Activated CD8-positive, alpha-beta memory T cell treated with anti-CD3 and anti-CD28 coated beads, Interleukin-2, amount 50 U/mL, for 24 hours (primary cell): ENCODE data around the gene MRPL53.
A peak's percentile ranks its signal among the peaks of the same experiment; 100 is the strongest.
"Not testable (repeated sequence)": the region's sequence is repeated elsewhere in the genome, so short reads cannot be mapped to it uniquely, and the experiment has no call there.

ENCODE experiments used
- DNase-seq: peaks from one replicate; pipeline ENCODE4 v3.0.0-alpha.2; 2020; ENCODE audit errors: extremely low read depth

Gene MRPL53

GRCh38 chr2:74482801-74483674 is 10.6 kb upstream of the MRPL53 start, which contains the start of the genes CCDC142 and TTC31:
Gene CCDC142, minus strand, starts transcription at chr2:74482998. Its CDS starts 161 bp downstream, at chr2:74482837.
Gene TTC31, plus strand, starts transcription at chr2:74483081. Its CDS starts 15 bp downstream, at chr2:74483096.
- DNase-seq = peak; percentile 85

DNA sequence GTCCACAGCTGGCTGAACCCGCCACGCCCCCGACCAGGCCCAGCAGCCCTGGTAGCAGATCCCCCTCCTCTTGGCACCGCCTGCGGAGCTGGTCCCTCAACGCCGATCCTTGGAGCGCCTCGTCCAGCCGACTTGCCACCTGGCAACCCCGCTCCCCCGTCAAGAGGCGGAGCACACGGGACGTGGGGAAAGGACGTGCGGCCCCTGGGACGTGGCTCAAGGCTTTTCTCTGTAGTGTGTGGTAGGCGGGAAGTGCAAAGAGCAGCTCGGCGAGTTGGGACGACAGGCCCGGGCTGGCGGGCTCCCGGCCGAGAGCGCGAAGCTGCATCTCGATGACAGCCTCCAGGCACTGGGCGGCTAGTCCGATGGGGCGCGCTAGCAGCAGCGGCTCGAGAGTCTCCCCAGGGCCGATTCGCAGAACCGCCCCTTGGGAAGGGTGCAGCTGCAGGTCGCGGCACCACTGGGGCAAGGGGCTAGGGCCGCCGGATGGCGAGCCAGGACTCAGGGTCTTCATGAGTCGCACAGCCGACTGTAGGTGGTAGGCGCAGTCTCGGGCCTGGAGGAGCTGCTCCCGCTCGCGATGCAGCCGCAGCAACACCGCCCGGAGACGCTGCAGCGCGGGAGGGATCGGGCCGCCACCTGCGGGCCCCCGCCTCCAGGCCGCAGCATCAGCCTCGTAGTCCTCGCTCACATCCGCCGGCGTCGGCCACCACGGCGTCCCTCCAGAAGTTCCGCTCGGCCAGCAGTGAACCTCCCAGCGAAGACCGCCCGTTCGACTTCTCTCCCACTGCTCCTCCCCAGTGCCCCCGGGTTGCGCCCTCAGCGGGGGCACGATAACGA is 9.7 kb upstream of the MRPL53 start:
- DNase-seq = no peak

DNA sequence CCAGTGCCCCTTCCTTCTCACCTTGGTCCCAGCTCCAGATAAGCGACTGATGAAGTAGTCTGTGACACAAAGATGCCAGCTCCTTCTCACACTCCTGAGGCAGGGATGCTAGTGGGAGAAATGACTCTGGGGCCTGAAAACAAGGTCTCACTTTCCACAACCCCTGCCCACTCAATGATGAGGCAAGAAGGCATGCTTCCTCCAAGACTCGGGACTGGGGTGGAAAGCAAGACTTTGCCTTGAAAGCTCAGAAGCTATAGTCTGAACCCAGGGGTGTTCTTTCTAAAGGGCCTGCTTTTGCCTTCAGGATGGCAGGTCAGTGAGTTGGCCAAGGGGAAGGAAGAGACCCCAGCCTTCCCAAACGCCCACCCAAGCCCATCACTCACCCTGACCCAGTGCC is 9.0 kb upstream of the MRPL53 start:
- no peak for DNase-seq

- no peak for DNase-seq
Measured at GRCh38 chr2:74474899-74475298, 2.4 kb upstream of the MRPL53 start.

- no peak for DNase-seq
Measured at GRCh38 chr2:74474481-74474880, 2.0 kb upstream of the MRPL53 start.

DNA sequence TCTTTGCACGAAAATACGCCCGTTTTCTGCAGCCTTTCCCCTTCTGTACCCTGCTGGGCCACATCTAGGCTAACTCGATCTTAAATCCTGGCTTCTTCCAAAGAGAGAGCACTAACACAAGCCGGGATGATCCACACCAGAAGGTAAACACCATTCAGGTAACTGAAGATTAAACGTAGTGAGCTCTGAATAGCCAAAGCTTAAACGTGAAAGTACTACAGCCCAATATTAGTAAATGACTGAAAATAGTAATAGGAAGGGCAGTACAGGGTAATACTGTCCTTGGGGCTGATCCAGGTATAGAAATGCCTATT is 422 bp upstream of the MRPL53 start:
- DNase-seq = no peak

DNA sequence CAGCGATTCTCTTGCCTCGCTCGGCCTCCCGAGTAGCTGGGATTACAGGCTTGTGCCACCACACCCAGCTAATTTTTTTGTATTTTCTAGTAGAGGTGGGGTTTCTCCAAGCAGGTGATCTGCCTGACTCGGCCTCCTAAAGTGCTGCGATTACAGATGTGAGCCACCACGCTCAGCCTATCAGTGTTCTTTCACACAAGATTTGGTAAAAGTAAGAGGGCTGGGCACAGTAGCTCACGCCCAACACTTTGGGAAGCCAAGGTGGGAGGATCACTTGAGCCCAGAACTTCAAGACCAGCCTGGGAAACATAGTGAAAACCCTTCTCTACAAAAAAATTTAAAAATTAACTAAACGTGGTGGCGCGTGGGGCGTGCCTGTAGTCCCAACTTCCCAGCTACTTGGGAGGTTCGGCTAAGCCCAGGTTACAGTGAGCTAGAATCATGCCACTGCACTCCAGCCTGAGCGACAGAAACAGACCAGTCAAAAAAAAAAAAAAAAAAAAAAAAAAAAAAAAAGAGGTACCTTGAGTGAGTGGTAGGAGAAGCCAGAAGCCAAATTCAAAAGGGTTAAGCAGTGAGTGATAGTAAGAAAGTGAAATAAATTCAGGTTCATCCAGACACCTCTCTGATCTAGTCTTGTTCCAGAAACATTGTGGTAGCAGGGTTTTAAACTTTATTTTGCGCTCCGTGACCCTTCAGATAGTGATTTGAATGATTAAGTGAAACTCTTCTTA is 981 bp downstream of the MRPL53 start:
- DNase-seq = no peak

GRCh38 chr2:74470742-74471141 is 1.7 kb downstream of the MRPL53 start:
- DNase-seq = not testable (repeated sequence)

DNA sequence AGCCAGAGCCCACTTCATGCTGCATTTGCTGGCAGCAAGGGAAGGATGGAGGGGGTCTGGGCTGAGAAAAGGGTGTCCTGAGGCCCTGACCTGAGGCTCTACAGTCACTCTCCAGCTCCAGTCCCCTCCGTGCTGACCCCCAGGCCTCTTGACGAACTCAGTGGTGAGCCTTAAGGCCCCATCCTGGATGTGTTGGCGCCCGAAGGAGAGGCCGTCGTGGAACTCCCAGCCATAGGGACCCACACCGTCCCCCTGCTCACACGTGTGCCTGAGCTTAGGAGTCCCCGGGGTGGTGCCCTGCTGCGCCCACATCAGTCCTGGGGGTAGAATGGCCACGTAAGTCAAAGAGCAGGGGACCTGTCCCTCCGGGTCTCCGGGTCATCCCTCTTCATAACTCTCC is 8.1 kb downstream of the MRPL53 start:
- no peak for DNase-seq

GRCh38 chr2:74462786-74463105 is 9.7 kb downstream of the MRPL53 start:
- no peak for DNase-seq

DNA sequence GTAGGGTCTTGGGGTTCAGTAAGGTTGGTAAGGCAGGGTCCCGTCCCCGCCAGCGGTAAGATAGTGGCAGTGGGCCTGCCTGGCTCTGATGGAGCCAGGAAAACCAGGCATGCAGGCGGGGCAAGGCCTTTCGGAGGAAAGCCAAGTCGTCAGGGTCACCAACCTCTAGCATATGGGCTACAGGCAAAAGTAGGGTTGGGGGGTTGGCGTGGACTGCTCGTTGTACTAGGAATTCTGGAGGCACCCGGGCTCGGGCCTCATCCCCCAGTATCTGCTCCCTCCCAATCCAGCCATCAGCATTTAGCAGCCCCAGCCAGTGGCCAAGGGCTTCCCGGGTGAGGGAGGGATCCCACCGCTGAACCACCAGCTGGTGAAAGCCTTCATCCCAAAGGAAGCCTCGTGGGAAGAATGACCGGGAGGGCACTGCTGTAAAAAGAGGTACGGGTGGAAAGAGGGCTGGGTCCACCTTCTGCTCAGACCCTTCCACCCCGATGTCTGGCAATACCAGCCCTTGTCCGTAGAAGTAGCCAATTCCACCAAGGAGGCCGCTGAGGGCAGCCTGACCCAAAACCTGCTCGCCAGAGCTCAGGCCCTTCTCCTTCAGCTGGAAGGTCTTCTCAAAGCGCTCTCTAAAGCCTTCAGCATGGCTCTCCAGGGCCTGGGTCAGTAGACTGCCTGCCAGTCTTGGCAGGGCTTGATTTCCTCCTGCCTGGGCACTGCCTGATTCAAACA is 10.3 kb downstream of the MRPL53 start:
- no peak for DNase-seq

DNA sequence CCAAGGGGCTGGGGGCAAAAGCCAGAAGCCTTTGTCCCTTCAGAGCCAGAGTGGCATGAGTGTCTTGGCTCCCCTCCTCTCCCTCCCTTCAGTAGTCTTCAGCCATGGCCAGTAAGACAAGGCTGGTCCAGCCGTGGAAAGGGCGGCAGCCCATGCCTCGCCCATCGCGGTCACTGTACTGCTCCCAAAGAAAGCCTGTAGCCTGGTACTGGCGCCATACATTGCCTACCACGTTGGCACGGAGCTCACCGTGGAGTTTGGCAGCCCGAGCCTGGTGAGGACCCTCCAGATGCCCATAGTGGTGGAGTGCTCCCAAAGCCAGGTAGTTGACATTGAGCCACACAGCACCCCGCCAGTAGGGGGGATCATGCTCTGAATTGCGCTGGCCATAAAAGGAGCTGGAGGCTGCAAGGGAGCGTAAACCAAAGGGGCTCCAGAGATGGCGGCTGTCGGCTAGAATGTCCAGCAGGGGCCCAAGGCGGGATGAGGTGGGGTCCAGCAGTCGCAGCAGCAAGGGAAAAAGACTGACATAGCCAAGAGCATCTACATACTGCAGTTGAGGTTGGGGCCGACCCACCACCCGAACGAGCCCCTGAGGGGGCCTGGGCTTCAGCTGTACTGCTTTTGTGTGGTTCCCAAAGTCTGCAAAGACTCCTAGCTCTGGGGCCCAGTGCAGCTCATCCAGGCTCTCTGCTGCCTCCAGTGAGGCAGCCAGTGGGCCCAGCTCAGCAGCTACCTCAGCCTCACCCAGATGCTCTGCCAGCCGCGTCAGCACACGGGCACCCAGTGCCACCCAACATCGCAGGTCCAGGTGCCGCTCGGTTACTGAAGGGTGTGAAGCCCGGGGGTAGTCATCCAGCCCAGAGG is 11.1 kb downstream of the MRPL53 start:
- DNase-seq = no peak

GRCh38 chr2:74460187-74460586 is 12.3 kb downstream of the MRPL53 start:
- DNase-seq = not testable (repeated sequence)

- not testable (repeated sequence) for DNase-seq
Measured at GRCh38 chr2:74459503-74460118, 12.9 kb downstream of the MRPL53 start.

- no peak for DNase-seq
Measured at GRCh38 chr2:74458938-74459363, 13.5 kb downstream of the MRPL53 start.

GRCh38 chr2:74458132-74458937 is 14.1 kb downstream of the MRPL53 start, which contains the start of gene WBP1:
Gene WBP1, plus strand, starts transcription at chr2:74458438. Its CDS starts 165 bp downstream, at chr2:74458603.
- DNase-seq = peak; percentile 99

DNA sequence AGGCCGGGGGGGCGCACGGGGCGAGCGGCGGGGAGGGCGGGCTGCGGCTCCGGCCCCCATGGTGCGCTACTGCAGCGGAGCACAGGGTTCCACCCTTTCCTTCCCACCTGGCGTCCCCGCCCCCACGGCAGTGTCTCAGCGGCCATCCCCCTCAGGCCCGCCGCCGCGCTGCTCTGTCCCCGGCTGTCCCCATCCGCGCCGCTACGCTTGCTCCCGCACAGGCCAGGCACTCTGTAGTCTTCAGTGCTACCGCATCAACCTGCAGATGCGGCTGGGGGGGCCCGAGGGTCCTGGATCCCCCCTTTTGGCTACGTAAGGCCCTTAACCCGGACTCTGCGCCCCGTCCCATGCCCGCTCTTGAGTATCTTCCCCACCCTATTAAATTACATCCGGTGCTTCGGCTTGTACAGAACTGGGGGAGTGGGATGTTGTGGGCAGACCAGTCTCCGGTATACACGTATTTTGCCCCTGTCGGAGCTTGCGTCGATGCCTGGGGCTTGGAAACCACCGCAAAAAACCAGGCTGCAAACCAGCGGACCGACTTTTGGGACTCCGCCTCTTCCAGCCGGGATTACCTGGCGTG is 14.8 kb downstream of the MRPL53 start:
- DNase-seq = peak; percentile 61

DNA sequence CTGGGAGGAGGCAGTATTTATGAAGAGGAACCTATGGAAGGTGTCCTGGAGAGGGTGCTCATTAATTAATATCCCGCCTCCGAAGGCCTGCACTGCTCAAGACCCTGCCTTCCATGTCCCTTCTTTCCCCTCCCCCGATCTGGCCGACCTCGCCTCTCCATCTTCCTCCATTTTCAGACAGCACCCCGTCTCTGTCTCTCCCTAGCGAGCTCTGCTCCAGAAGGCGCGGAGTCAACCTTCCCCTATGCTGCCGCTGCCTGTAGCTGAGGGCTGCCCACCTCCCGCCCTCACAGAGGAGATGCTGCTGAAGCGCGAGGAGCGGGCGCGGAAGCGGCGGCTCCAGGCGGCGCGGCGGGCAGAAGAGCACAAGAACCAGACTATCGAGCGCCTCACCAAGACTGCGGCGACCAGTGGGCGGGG is 15.3 kb downstream of the MRPL53 start:
- no peak for DNase-seq
